Suprapubic skin (tissue), 3 donors: ENCODE measurements around the gene CADPS2.

Source experiments
- POLR2A ChIP-seq, 2 donors: fragments of 450-650 bp; IDR thresholded peaks; one replicate each; pipeline ENCODE4 v1.6.1; 2017; ENCODE audit warnings: antibody characterized with exemption in 2 of 2, mild to moderate bottlenecking in 2 of 2, moderate library complexity in 2 of 2
- TF ChIP-seq, protein P1 (sequence below), 2 donors: fragments of 200-600 bp in 1 of 2; fragments of 450-650 bp in 1 of 2; sonication (generic) in 1 of 2; IDR thresholded peaks; one replicate each; pipeline ENCODE4 v1.5.1; 2016 to 2019; ENCODE audit warnings: antibody characterized with exemption in 2 of 2, mild to moderate bottlenecking in 1 of 2, moderate library complexity in 1 of 2

DNA sequence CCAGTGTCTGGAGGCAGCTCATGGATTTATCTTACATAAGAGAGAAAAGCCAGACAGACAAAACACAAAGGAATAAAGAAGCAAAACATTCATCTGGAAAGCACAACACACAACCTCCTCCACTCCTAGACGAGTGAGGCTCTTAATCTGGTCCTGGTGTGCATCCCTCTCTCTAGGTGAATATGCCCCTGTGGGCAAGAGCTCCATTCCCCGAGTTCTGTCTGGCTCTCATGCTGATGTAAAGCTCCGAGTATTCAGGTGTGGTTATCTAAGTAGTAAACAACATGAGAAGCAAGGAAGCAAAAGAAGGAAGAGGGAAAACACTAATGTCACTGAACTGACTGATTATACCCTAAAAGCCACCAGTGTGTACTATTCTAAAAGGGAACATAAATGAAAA lies 533.8 kb downstream of the CADPS2 start:
- TF ChIP-seq, protein P1, sequence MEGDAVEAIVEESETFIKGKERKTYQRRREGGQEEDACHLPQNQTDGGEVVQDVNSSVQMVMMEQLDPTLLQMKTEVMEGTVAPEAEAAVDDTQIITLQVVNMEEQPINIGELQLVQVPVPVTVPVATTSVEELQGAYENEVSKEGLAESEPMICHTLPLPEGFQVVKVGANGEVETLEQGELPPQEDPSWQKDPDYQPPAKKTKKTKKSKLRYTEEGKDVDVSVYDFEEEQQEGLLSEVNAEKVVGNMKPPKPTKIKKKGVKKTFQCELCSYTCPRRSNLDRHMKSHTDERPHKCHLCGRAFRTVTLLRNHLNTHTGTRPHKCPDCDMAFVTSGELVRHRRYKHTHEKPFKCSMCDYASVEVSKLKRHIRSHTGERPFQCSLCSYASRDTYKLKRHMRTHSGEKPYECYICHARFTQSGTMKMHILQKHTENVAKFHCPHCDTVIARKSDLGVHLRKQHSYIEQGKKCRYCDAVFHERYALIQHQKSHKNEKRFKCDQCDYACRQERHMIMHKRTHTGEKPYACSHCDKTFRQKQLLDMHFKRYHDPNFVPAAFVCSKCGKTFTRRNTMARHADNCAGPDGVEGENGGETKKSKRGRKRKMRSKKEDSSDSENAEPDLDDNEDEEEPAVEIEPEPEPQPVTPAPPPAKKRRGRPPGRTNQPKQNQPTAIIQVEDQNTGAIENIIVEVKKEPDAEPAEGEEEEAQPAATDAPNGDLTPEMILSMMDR (IDR thresholded peaks at IDR 0.05), result no peak
- TF ChIP-seq POLR2A (IDR thresholded peaks at IDR 0.05), result no peak
